Measurements from ENCODE around the gene THBS1.

THBS1 gene

GRCh38 chr15:39598186-39598850 lies 17.4 kb downstream of the THBS1 start:
- H3K9me2 ChIP-seq (replicated peaks; ENCODE audit: insufficient read depth, low read length), result no peaks in the 10 kb centered on the region
- no peaks in the 10 kb centered on the region for H3K36me3 ChIP-seq (replicated peaks; ENCODE audit: insufficient read depth, low read length)
- H3K4me3 ChIP-seq (ENCODE audit: low read length), result no peak overlapping the region
- no peaks in the 10 kb centered on the region for H3K4me1 ChIP-seq (ENCODE audit: low read length)
- TF ChIP-seq EZH2 (optimal IDR thresholded peaks at IDR 0.05; ENCODE audit: low read depth, low read length) (no peak), CTCF (IDR thresholded peaks at IDR 0.05; ENCODE audit: low read length) (no peak), EZH2phosphoT487 (IDR thresholded peaks at IDR 0.05; ENCODE audit: low read length) (no peak)
- no peaks in the 10 kb centered on the region for H3K79me2 ChIP-seq (ENCODE audit: low read length)
- no peak overlapping the region for H3K9ac ChIP-seq (ENCODE audit: low read length)
- no peak overlapping the region for H2AFZ ChIP-seq (ENCODE audit: low read length)
- no peaks in the 10 kb centered on the region for H3K27me3 ChIP-seq (replicated peaks; ENCODE audit: insufficient read depth, low read length)
- no peak overlapping the region for H3K27ac ChIP-seq (ENCODE audit: low read length)
- H3K9me3 ChIP-seq (replicated peaks; ENCODE audit: insufficient read depth, low read length), result no peaks in the 10 kb centered on the region
- H4K20me1 ChIP-seq (ENCODE audit: insufficient read depth, low read length), result no peaks in the 10 kb centered on the region
- no peak overlapping the region for H3K4me2 ChIP-seq (ENCODE audit: low read depth, low read length)
- no peak for DNase-seq
- H3F3A ChIP-seq (ENCODE audit: insufficient read depth, low read length), result no peaks in the 10 kb centered on the region

- Histone ChIP-seq H3K9me3 (replicated peaks; ENCODE audit: insufficient read depth, low read length) (no peaks in the 10 kb centered on the region), H3K9ac (ENCODE audit: low read length) (no peak overlapping the region), H3F3A (ENCODE audit: insufficient read depth, low read length) (no peaks in the 10 kb centered on the region), H3K9me2 (replicated peaks; ENCODE audit: insufficient read depth, low read length) (no peaks in the 10 kb centered on the region), H3K79me2 (ENCODE audit: low read length) (no peaks in the 10 kb centered on the region), H3K27ac (ENCODE audit: low read length) (no peak overlapping the region), H4K20me1 (ENCODE audit: insufficient read depth, low read length) (no peaks in the 10 kb centered on the region), H2AFZ (ENCODE audit: low read length) (no peak overlapping the region), H3K4me1 (ENCODE audit: low read length) (no peaks in the 10 kb centered on the region), H3K4me3 (ENCODE audit: low read length) (no peak overlapping the region), H3K4me2 (ENCODE audit: low read depth, low read length) (no peak overlapping the region), H3K36me3 (replicated peaks; ENCODE audit: insufficient read depth, low read length) (no peaks in the 10 kb centered on the region), H3K27me3 (replicated peaks; ENCODE audit: insufficient read depth, low read length) (no peaks in the 10 kb centered on the region)
- TF ChIP-seq EZH2 (optimal IDR thresholded peaks at IDR 0.05; ENCODE audit: low read depth, low read length) (no peak), EZH2phosphoT487 (IDR thresholded peaks at IDR 0.05; ENCODE audit: low read length) (no peak), CTCF (IDR thresholded peaks at IDR 0.05; ENCODE audit: low read length) (no peak)
- no peak for DNase-seq
Measured at GRCh38 chr15:39598958-39599845, 18.3 kb downstream of the THBS1 start.

- Histone ChIP-seq H3K27ac (ENCODE audit: low read length) (no peak overlapping the region), H3K9me3 (replicated peaks; ENCODE audit: insufficient read depth, low read length) (no peaks in the 10 kb centered on the region), H3K36me3 (replicated peaks; ENCODE audit: insufficient read depth, low read length) (no peaks in the 10 kb centered on the region), H3K4me3 (ENCODE audit: low read length) (no peak overlapping the region), H4K20me1 (ENCODE audit: insufficient read depth, low read length) (no peaks in the 10 kb centered on the region), H3K4me2 (ENCODE audit: low read depth, low read length) (no peak overlapping the region), H3K79me2 (ENCODE audit: low read length) (no peaks in the 10 kb centered on the region), H3F3A (ENCODE audit: insufficient read depth, low read length) (no peaks in the 10 kb centered on the region), H2AFZ (ENCODE audit: low read length) (no peak overlapping the region), H3K27me3 (replicated peaks; ENCODE audit: insufficient read depth, low read length) (no peaks in the 10 kb centered on the region), H3K4me1 (ENCODE audit: low read length) (no peaks in the 10 kb centered on the region), H3K9me2 (replicated peaks; ENCODE audit: insufficient read depth, low read length) (no peaks in the 10 kb centered on the region), H3K9ac (ENCODE audit: low read length) (no peak overlapping the region)
- no peak for DNase-seq
- TF ChIP-seq EZH2phosphoT487 (IDR thresholded peaks at IDR 0.05; ENCODE audit: low read length) (no peak), EZH2 (optimal IDR thresholded peaks at IDR 0.05; ENCODE audit: low read depth, low read length) (no peak), CTCF (IDR thresholded peaks at IDR 0.05; ENCODE audit: low read length) (no peak)
Measured at GRCh38 chr15:39599871-39600270, 19.0 kb downstream of the THBS1 start.

Measured in MM.1S (cell line).